ENCODE results near the gene RNLS. TPM values are rescaled to one million over a fixed set of nuclear protein-coding genes. Genes with fewer than 3 reads are reported as not detected.
"Not testable (repeated sequence)": the region's sequence is repeated elsewhere in the genome, so short reads cannot be mapped to it uniquely, and the experiment has no call there.

RNLS gene
- total RNA-seq, 1 donor from 2014 or later, result 7.0 TPM

- no peak for TF ChIP-seq CTCF (conservative IDR thresholded peaks at IDR 0.05)
- Mint-ChIP-seq H3K4me3 (no peak overlapping the region), H3K9me3 (peaks cover 6% of the 10 kb centered on the region), H3K4me1 (ENCODE audit: unreplicated experiment) (peaks cover 39% of the 10 kb centered on the region), H3K36me3 (no peaks in the 10 kb centered on the region), H3K27me3 (no peaks in the 10 kb centered on the region), H3K27ac (no peak overlapping the region)
- DNase-seq (ENCODE audit: extremely low spot score, unreplicated experiment), result no peak
These were observed 302.6 kb downstream of the RNLS start for GRCh38 chr10:88280518-88280917.

GRCh38 chr10:88278912-88279311 is 304.2 kb downstream of the RNLS start:
- Mint-ChIP-seq H3K36me3 (no peaks in the 10 kb centered on the region), H3K27me3 (no peaks in the 10 kb centered on the region), H3K4me3 (no peak overlapping the region), H3K27ac (no peak overlapping the region), H3K9me3 (peaks cover 6% of the 10 kb centered on the region), H3K4me1 (ENCODE audit: unreplicated experiment) (peaks cover 31% of the 10 kb centered on the region)
- TF ChIP-seq CTCF (conservative IDR thresholded peaks at IDR 0.05), result no peak
- DNase-seq (ENCODE audit: extremely low spot score, unreplicated experiment), result no peak

- not testable (repeated sequence) for DNase-seq (ENCODE audit: extremely low spot score, unreplicated experiment); H3K4me3 Mint-ChIP-seq; H3K27me3 Mint-ChIP-seq; H3K36me3 Mint-ChIP-seq; H3K27ac Mint-ChIP-seq; H3K9me3 Mint-ChIP-seq
- peaks cover 22% of the 10 kb centered on the region for H3K4me1 Mint-ChIP-seq (ENCODE audit: unreplicated experiment)
These were observed 306.2 kb downstream of the RNLS start for GRCh38 chr10:88276945-88277344.

GRCh38 chr10:88274286-88274685 is 308.8 kb downstream of the RNLS start:
- Mint-ChIP-seq H3K27ac (no peak overlapping the region), H3K27me3 (no peaks in the 10 kb centered on the region), H3K4me1 (ENCODE audit: unreplicated experiment) (peaks cover 14% of the 10 kb centered on the region), H3K9me3 (no peaks in the 10 kb centered on the region), H3K36me3 (no peaks in the 10 kb centered on the region), H3K4me3 (no peak overlapping the region)
- no peak for TF ChIP-seq CTCF (conservative IDR thresholded peaks at IDR 0.05)
- DNase-seq (ENCODE audit: extremely low spot score, unreplicated experiment), result no peak

GRCh38 chr10:88273567-88273966 is 309.6 kb downstream of the RNLS start:
- Mint-ChIP-seq H3K36me3 (no peaks in the 10 kb centered on the region), H3K4me1 (ENCODE audit: unreplicated experiment) (peaks cover 14% of the 10 kb centered on the region), H3K27me3 (no peaks in the 10 kb centered on the region), H3K27ac (no peak overlapping the region), H3K4me3 (no peak overlapping the region), H3K9me3 (no peaks in the 10 kb centered on the region)
- DNase-seq (ENCODE audit: extremely low spot score, unreplicated experiment), result no peak
- no peak for TF ChIP-seq CTCF (conservative IDR thresholded peaks at IDR 0.05)

GRCh38 chr10:88271761-88272543 is 311.2 kb downstream of the RNLS start:
- no peak overlapping the region for H3K27ac Mint-ChIP-seq
- no peaks in the 10 kb centered on the region for H3K9me3 Mint-ChIP-seq
- no peaks in the 10 kb centered on the region for H3K36me3 Mint-ChIP-seq
- no peak for TF ChIP-seq CTCF (conservative IDR thresholded peaks at IDR 0.05)
- H3K4me1 Mint-ChIP-seq (ENCODE audit: unreplicated experiment), result peaks cover 15% of the 10 kb centered on the region
- no peak for DNase-seq (ENCODE audit: extremely low spot score, unreplicated experiment)
- H3K27me3 Mint-ChIP-seq, result no peaks in the 10 kb centered on the region
- H3K4me3 Mint-ChIP-seq, result no peak overlapping the region

Measured in type B pancreatic cell (in vitro differentiated cells).